Stimulated activated CD8-positive, alpha-beta memory T cell treated with anti-CD3 and anti-CD28 coated beads, Interleukin-15, amount 100 ng/mL, for 24 hours (primary cell): ENCODE data around the gene DDX11.
"Not testable (repeated sequence)": the region's sequence is repeated elsewhere in the genome, so short reads cannot be mapped to it uniquely, and the experiment has no call there.

Experiments used
- DNase-seq: peaks from one replicate; pipeline ENCODE4 v3.0.0-alpha.2; 2020; ENCODE audit warnings: low read depth

The DDX11 gene

GRCh38 chr12:31124158-31124557 lies 50.5 kb downstream of the DDX11 start:
- DNase-seq = not testable (repeated sequence)

- not testable (repeated sequence) for DNase-seq
These were observed 51.5 kb downstream of the DDX11 start for GRCh38 chr12:31125171-31125570.

- not testable (repeated sequence) for DNase-seq
These were observed 53.7 kb downstream of the DDX11 start for GRCh38 chr12:31127209-31127848.

GRCh38 chr12:31136581-31136980 lies 62.9 kb downstream of the DDX11 start:
- DNase-seq = not testable (repeated sequence)

GRCh38 chr12:31144768-31145167 lies 71.1 kb downstream of the DDX11 start:
- DNase-seq = not testable (repeated sequence)

- DNase-seq = not testable (repeated sequence)
These were observed 71.6 kb downstream of the DDX11 start for GRCh38 chr12:31145296-31145695.

- DNase-seq = not testable (repeated sequence)
These were observed 73.8 kb downstream of the DDX11 start for GRCh38 chr12:31147415-31147814.

GRCh38 chr12:31150766-31151165 lies 77.1 kb downstream of the DDX11 start:
- not testable (repeated sequence) for DNase-seq
